ENCODE results near the gene RBM17.
"Not testable (repeated sequence)": the region's sequence is repeated elsewhere in the genome, so short reads cannot be mapped to it uniquely, and the experiment has no call there.

Gene RBM17

GRCh38 chr10:6163364-6164270 is 74.8 kb downstream of the RBM17 start:
- intact Hi-C loops (cut with DNase I), result loop anchor here (5.0 kb wide), 2 partner anchors 39 to 76 kb away; partner anchors contain the start of genes PFKFB3 and RBM17
- DNase-seq, result peak; percentile 53 to 95 (median 90)

GRCh38 chr10:6164271-6165095 is 75.6 kb downstream of the RBM17 start:
- no peak for DNase-seq
- intact Hi-C loops (cut with DNase I), result loop anchor here (5.0 kb wide), 2 partner anchors 38 to 77 kb away; partner anchors contain the start of genes PFKFB3 and RBM17

- DNase-seq, result no peak
- intact Hi-C loops (cut with DNase I), result no loop called here
Observed at GRCh38 chr10:6165221-6165725, 76.4 kb downstream of the RBM17 start.

GRCh38 chr10:6165933-6166332 is 77.1 kb downstream of the RBM17 start:
- intact Hi-C loops (cut with DNase I); DNase-seq: not testable (repeated sequence)
